GM12892 (cell line): ENCODE results near the gene CDKN1B.
A peak's percentile ranks its signal among the peaks of the same experiment; 100 is the strongest.

Experiments used
- DNase-seq: peaks from one replicate; pipeline ENCODE4 v3.0.0; 2011; ENCODE audit not compliant: insufficient read length
- FAIRE-seq: peaks from 2 replicates; lab custom pipeline; 2011; peaks lifted over from hg19 to GRCh38; lab: Jason Lieb, UNC
- POLR2A ChIP-seq: IDR thresholded peaks from 2 replicates; pipeline ENCODE4 v1.6.1; 2011; ENCODE audit warnings: low read depth, low read length, control low read depth
- POLR2AphosphoS5 ChIP-seq: IDR thresholded peaks from 2 replicates; pipeline ENCODE4 v1.6.1; 2011; ENCODE audit warnings: low read depth, low read length, control low read depth
- TAF1 ChIP-seq: IDR thresholded peaks from 2 replicates; pipeline ENCODE4 v1.6.1; 2011; ENCODE audit warnings: low read depth, mild to moderate bottlenecking, control low read depth, low read length, borderline replicate concordance

The CDKN1B gene

DNA sequence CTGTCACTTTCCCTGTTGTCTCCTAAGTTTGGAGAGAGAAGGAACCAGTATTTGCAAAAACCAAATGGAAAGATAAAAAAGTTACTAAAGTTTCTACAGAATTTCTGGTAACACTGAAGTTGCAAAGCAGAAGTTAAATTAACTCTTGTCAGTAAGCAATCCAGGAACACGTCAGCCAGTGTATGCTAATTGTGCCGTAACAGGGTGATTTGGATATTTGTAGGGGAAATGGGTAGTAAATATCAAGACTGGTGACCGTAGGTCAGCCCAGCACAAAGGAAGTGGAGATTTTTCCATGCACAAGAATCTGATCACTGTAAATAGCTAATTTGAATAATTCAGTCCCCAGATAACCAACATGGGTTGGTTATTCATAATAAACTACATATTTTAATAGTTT, 2.3 kb downstream of the CDKN1B start:
- TF ChIP-seq POLR2AphosphoS5: no peak
- TF ChIP-seq POLR2A: no peak
- TF ChIP-seq TAF1: no peak
- DNase-seq: no peak
- peak; percentile 53 for FAIRE-seq

GRCh38 chr12:12720052-12720451, 2.9 kb downstream of the CDKN1B start:
- FAIRE-seq: peak; percentile 72
- TF ChIP-seq TAF1 (no peak), POLR2A (no peak), POLR2AphosphoS5 (no peak)
- DNase-seq: no peak

GRCh38 chr12:12720672-12721161, 3.5 kb downstream of the CDKN1B start:
- peak; percentile 9 for FAIRE-seq
- no peak for DNase-seq
- TF ChIP-seq TAF1: no peak
- no peak for TF ChIP-seq POLR2A
- no peak for TF ChIP-seq POLR2AphosphoS5

DNA sequence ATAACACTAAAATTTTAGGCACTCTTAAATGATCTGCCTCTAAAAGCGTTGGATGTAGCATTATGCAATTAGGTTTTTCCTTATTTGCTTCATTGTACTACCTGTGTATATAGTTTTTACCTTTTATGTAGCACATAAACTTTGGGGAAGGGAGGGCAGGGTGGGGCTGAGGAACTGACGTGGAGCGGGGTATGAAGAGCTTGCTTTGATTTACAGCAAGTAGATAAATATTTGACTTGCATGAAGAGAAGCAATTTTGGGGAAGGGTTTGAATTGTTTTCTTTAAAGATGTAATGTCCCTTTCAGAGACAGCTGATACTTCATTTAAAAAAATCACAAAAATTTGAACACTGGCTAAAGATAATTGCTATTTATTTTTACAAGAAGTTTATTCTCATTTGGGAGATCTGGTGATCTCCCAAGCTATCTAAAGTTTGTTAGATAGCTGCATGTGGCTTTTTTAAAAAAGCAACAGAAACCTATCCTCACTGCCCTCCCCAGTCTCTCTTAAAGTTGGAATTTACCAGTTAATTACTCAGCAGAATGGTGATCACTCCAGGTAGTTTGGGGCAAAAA, 4.1 kb downstream of the CDKN1B start:
- peak; percentile 66 for FAIRE-seq
- DNase-seq: no peak
- no peak for TF ChIP-seq POLR2A
- no peak for TF ChIP-seq POLR2AphosphoS5
- no peak for TF ChIP-seq TAF1

DNA sequence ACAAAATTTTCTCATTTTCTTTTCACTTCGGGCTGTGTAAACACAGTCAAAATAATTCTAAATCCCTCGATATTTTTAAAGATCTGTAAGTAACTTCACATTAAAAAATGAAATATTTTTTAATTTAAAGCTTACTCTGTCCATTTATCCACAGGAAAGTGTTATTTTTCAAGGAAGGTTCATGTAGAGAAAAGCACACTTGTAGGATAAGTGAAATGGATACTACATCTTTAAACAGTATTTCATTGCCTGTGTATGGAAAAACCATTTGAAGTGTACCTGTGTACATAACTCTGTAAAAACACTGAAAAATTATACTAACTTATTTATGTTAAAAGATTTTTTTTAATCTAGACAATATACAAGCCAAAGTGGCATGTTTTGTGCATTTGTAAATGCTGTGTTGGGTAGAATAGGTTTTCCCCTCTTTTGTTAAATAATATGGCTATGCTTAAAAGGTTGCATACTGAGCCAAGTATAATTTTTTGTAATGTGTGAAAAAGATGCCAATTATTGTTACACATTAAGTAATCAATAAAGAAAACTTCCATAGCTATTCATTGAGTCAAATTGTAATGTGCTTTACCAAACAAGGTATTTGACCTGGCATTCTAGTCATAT, 4.8 kb downstream of the CDKN1B start:
- DNase-seq (no peak), FAIRE-seq (no peak)
- TF ChIP-seq POLR2AphosphoS5: no peak
- TF ChIP-seq TAF1: no peak
- no peak for TF ChIP-seq POLR2A

GRCh38 chr12:12722435-12723148, 5.4 kb downstream of the CDKN1B start:
- DNase-seq (no peak), FAIRE-seq (peak; percentile 69)
- TF ChIP-seq TAF1 (no peak), POLR2A (no peak), POLR2AphosphoS5 (no peak; the same call in 1 of the 2 replicates)

DNA sequence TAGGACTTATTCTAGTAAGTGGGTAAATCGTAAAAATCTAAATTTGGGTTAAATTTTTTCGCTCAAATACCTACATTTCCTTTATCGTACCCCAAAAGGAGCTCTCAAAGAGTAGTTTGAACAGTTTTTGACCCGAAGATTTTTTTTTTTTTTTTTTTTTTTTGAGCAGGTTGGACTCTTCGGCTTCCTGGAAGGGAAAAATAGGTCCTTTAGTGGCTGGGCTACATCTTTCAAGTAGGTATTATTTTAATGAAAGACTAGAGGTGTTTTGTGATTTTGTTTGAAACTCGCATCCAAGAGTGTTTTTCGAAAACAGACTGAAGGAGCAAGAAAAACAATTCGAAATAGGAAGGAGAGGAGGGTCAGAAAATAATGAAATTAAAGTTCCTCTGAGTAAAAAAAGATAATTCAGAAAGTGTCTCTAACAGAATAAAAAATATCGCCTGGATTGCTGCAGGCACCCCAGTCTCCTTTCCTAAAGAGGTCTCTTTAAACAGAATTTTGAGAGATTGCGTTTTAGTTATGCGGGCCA, 6.0 kb downstream of the CDKN1B start:
- TF ChIP-seq TAF1: no peak
- TF ChIP-seq POLR2A: no peak
- TF ChIP-seq POLR2AphosphoS5: no peak
- DNase-seq: no peak
- peak; percentile 9 for FAIRE-seq

- FAIRE-seq (peak; percentile 27), DNase-seq (no peak)
- TF ChIP-seq POLR2AphosphoS5 (no peak), POLR2A (peak; percentile 64)
These were observed 6.7 kb downstream of the CDKN1B start for GRCh38 chr12:12723681-12724420.

DNA sequence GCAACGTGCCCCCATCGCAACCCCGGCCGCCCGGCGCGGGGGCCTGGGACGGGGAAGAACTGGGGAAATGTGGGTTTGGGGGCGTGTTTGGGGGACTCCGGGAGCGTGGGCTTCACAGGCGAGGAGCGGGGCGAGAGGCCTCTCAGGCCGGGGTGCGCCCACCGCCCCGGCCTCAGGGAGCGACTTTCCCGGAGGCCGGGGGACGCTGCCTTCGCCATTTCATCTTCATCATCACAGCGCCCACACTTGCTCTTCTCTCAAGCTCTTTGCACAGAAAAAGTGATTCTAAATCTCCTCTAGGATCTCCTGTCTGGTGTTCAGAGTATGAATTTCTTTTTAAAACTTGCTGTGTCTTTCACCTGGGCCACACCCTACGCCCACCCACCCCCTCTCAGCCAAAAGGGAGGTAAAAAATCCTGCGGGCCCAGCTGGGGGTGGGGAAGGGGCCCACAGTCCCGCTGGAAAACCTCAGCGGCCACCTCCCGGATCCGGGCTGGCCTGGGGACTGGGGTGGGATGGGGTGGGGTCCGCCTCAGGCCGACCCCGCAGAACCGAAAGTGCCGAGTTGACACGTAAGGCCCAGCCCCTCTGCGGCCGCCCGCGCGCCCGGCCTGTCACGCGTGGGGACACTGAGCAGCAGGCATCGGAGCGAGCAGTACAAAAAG, 7.4 kb downstream of the CDKN1B start:
- DNase-seq (no peak), FAIRE-seq (peak; percentile 53)
- TF ChIP-seq POLR2A: no peak
- TF ChIP-seq POLR2AphosphoS5: peak; percentile 28; the same call in 1 of the 2 replicates

- DNase-seq (peak; percentile 74), FAIRE-seq (peak; percentile 91)
- 0 out of 2 replicates have a peak, but pooled peaks have one; percentile 78 for TF ChIP-seq POLR2AphosphoS5
- TF ChIP-seq POLR2A: peak; percentile 81
- TF ChIP-seq TAF1: peak; percentile 87
These were observed 8.2 kb downstream of the CDKN1B start for GRCh38 chr12:12725086-12725955.
